GM12878 (cell line): Measurements from ENCODE around the gene ENO2.
"Not testable (repeated sequence)": the region's sequence is repeated elsewhere in the genome, so short reads cannot be mapped to it uniquely, and the experiment has no call there.

Experiments
- BRCA1 ChIP-seq: IDR thresholded peaks from 2 replicates; pipeline ENCODE4 v1.6.1; 2011; ENCODE audit warnings: low read depth, low read length, improper control_type of control experiment
- EP300 ChIP-seq, 2 experiments: fragments of 150-350 bp in 1 of 2; IDR thresholded peaks; 2 replicates each; pipeline ENCODE4 v1.6.1; 2011 to 2012; ENCODE audit warnings: low read depth in 2 of 2, low read length in 2 of 2, borderline replicate concordance in 1 of 2, improper control_type of control experiment in 1 of 2, inconsistent platforms in 1 of 2; ENCODE audit not compliant: control insufficient read depth in 1 of 2
- GATAD2B ChIP-seq: fragments of 450-650 bp; conservative IDR thresholded peaks from 2 replicates; pipeline ENCODE4 v1.6.1; 2017; ENCODE audit warnings: low read depth, mild to moderate bottlenecking, moderate library complexity
- POLR2A ChIP-seq: IDR thresholded peaks from 2 replicates; pipeline ENCODE4 v1.6.1; 2011; ENCODE audit warnings: low read depth, mild to moderate bottlenecking, low read length
- RCOR1 ChIP-seq: conservative IDR thresholded peaks from 2 replicates; pipeline ENCODE4 v1.6.1; 2012; ENCODE audit warnings: low read depth, low read length, improper control_type of control experiment
- SMC3 ChIP-seq: IDR thresholded peaks from 2 replicates; pipeline ENCODE4 v1.6.1; 2011; ENCODE audit warnings: low read length, improper control_type of control experiment, borderline replicate concordance
- TCF12 ChIP-seq: IDR thresholded peaks from 2 replicates; pipeline ENCODE4 v1.6.1; 2011; ENCODE audit warnings: low read depth, mild to moderate bottlenecking, low read length
- YY1 ChIP-seq: IDR thresholded peaks from 2 replicates; pipeline ENCODE4 v1.6.1; 2011; ENCODE audit warnings: low read depth, mild to moderate bottlenecking, low read length
- TF ChIP-seq, protein P1 (sequence below): fragments of 450-650 bp; formaldehyde crosslinking; IDR thresholded peaks from 2 replicates; pipeline ENCODE4 v1.5.0; 2022; ENCODE audit warnings: mild to moderate bottlenecking, missing genetic modification characterization
- TF ChIP-seq, protein P2 (sequence below), 3 experiments: IDR thresholded peaks in 2 of 3; conservative IDR thresholded peaks in 1 of 3; 2 replicates each; pipeline ENCODE4 v1.5.1; 2011; ENCODE audit warnings: low read depth in 3 of 3, low read length in 3 of 3, mild to moderate bottlenecking in 3 of 3, control low read depth in 2 of 3, moderate library complexity in 2 of 3, inconsistent platforms in 1 of 3, mixed read lengths in 1 of 3; ENCODE audit not compliant: control insufficient read depth in 2 of 3, insufficient read depth in 1 of 3; ENCODE audit errors: extremely low read depth in 1 of 3
- TF ChIP-seq, protein P3 (sequence below): IDR thresholded peaks from 2 replicates; pipeline ENCODE4 v1.6.1; 2011; ENCODE audit warnings: borderline replicate concordance, low read depth, mild to moderate bottlenecking, moderate library complexity, low read length; ENCODE audit not compliant: insufficient read depth, poor library complexity, severe bottlenecking
- TF ChIP-seq, protein P4 (sequence below): fragments of 450-650 bp; IDR thresholded peaks from 2 replicates; pipeline ENCODE4 v1.6.1; 2018; ENCODE audit warnings: borderline replicate concordance, mild to moderate bottlenecking; ENCODE audit not compliant: partially characterized antibody

DNA sequence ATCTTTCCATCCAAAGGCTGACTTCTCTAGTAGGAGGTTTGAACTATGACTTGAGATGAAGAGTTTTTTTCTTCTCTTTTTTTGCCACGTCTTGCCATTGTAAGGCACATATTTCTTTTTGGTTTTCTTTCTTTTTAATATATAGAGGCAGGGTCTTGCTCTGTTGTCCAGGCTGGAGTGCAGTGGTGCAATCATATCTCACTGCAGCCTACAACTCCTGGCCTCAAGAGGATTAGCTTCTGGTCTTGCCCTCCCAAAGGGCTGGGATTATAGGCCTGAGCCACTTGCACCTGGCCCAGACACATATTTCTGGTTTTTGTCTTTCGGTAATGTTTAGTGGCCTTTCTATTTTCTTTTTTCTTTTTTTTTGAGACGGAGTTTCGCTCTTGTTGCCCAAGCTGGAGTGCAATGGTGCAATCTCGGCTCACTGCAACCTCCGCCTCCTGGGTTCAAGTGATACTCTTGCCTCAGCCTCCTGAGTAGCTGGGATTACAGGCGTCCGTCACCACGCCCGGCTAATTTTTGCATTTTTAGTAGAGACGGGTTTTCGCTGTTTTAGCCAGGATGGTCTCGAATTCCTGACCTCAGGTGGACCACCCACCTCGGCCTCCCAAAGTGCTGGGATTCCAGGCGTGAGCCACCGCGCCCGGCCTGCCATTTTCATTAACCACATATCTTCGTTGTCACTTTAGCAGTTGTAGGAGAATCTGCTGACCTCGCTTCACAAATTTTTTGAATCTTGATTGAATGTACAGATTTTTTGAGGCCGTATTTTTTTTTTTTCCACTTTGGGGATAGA is 24.4 kb upstream of the ENO2 start:
- TF ChIP-seq EP300 (IDR thresholded peaks at IDR 0.05; ENCODE audit: borderline replicate concordance in 1 of 2, control insufficient read depth in 1 of 2, low read depth in 2 of 2, low read length in 2 of 2); SMC3; RCOR1; POLR2A; BRCA1; GATAD2B; YY1; TCF12: not testable (repeated sequence)
- TF ChIP-seq, protein P1, sequence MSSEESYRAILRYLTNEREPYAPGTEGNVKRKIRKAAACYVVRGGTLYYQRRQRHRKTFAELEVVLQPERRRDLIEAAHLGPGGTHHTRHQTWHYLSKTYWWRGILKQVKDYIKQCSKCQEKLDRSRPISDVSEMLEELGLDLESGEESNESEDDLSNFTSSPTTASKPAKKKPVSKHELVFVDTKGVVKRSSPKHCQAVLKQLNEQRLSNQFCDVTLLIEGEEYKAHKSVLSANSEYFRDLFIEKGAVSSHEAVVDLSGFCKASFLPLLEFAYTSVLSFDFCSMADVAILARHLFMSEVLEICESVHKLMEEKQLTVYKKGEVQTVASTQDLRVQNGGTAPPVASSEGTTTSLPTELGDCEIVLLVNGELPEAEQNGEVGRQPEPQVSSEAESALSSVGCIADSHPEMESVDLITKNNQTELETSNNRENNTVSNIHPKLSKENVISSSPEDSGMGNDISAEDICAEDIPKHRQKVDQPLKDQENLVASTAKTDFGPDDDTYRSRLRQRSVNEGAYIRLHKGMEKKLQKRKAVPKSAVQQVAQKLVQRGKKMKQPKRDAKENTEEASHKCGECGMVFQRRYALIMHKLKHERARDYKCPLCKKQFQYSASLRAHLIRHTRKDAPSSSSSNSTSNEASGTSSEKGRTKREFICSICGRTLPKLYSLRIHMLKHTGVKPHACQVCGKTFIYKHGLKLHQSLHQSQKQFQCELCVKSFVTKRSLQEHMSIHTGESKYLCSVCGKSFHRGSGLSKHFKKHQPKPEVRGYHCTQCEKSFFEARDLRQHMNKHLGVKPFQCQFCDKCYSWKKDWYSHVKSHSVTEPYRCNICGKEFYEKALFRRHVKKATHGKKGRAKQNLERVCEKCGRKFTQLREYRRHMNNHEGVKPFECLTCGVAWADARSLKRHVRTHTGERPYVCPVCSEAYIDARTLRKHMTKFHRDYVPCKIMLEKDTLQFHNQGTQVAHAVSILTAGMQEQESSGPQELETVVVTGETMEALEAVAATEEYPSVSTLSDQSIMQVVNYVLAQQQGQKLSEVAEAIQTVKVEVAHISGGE: not testable (repeated sequence)
- TF ChIP-seq, protein P2, sequence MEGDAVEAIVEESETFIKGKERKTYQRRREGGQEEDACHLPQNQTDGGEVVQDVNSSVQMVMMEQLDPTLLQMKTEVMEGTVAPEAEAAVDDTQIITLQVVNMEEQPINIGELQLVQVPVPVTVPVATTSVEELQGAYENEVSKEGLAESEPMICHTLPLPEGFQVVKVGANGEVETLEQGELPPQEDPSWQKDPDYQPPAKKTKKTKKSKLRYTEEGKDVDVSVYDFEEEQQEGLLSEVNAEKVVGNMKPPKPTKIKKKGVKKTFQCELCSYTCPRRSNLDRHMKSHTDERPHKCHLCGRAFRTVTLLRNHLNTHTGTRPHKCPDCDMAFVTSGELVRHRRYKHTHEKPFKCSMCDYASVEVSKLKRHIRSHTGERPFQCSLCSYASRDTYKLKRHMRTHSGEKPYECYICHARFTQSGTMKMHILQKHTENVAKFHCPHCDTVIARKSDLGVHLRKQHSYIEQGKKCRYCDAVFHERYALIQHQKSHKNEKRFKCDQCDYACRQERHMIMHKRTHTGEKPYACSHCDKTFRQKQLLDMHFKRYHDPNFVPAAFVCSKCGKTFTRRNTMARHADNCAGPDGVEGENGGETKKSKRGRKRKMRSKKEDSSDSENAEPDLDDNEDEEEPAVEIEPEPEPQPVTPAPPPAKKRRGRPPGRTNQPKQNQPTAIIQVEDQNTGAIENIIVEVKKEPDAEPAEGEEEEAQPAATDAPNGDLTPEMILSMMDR (IDR thresholded peaks at IDR 0.05 in 2 of 3, conservative IDR thresholded peaks at IDR 0.05 in 1 of 3; ENCODE audit: control insufficient read depth in 2 of 3, extremely low read depth in 1 of 3, insufficient read depth in 1 of 3, low read depth in 3 of 3, low read length in 3 of 3): not testable (repeated sequence)
- TF ChIP-seq, protein P3, sequence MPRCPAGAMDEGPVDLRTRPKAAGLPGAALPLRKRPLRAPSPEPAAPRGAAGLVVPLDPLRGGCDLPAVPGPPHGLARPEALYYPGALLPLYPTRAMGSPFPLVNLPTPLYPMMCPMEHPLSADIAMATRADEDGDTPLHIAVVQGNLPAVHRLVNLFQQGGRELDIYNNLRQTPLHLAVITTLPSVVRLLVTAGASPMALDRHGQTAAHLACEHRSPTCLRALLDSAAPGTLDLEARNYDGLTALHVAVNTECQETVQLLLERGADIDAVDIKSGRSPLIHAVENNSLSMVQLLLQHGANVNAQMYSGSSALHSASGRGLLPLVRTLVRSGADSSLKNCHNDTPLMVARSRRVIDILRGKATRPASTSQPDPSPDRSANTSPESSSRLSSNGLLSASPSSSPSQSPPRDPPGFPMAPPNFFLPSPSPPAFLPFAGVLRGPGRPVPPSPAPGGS: not testable (repeated sequence)
- TF ChIP-seq, protein P4, sequence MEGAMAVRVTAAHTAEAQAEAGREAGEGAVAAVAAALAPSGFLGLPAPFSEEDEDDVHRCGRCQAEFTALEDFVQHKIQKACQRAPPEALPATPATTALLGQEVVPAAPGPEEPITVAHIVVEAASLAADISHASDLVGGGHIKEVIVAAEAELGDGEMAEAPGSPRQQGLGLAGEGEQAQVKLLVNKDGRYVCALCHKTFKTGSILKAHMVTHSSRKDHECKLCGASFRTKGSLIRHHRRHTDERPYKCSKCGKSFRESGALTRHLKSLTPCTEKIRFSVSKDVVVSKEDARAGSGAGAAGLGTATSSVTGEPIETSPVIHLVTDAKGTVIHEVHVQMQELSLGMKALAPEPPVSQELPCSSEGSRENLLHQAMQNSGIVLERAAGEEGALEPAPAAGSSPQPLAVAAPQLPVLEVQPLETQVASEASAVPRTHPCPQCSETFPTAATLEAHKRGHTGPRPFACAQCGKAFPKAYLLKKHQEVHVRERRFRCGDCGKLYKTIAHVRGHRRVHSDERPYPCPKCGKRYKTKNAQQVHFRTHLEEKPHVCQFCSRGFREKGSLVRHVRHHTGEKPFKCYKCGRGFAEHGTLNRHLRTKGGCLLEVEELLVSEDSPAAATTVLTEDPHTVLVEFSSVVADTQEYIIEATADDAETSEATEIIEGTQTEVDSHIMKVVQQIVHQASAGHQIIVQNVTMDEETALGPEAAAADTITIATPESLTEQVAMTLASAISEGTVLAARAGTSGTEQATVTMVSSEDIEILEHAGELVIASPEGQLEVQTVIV: not testable (repeated sequence)
